DND-41 (cell line): Measurements from ENCODE around the gene ELN.

ENCODE experiments used
- CTCF ChIP-seq: IDR thresholded peaks from 2 replicates; pipeline ENCODE4 v1.5.1; 2012; ENCODE audit warnings: borderline replicate concordance, low read length, moderate library complexity, mild to moderate bottlenecking; ENCODE audit not compliant: poor library complexity, severe bottlenecking; ENCODE audit errors: extremely low read depth
- EZH2 ChIP-seq: IDR thresholded peaks from 3 replicates; pipeline ENCODE4 v1.6.1; 2012; ENCODE audit warnings: borderline replicate concordance, low read depth, mild to moderate bottlenecking, moderate library complexity, low read length, inconsistent platforms; ENCODE audit not compliant: severe bottlenecking

- TF ChIP-seq CTCF (no peak), EZH2 (no peak)
Measured at GRCh38 chr7:74025730-74026129, 2.2 kb upstream of the ELN start.
